ENCODE results near the gene LIPG. TPM values are rescaled to one million over a fixed set of nuclear protein-coding genes. Genes with fewer than 3 reads are reported as not detected.
"Not testable (repeated sequence)": the region's sequence is repeated elsewhere in the genome, so short reads cannot be mapped to it uniquely, and the experiment has no call there.

Gene LIPG
- total RNA-seq, 2 donors from 2014 or later: 2.8 to 30.5 TPM

- Histone ChIP-seq H3K4me3 (no peak overlapping the region), H3K27ac (no peak overlapping the region), H3K36me3 (no peaks in the 10 kb centered on the region), H3K27me3 (replicated peaks; ENCODE audit: insufficient read depth) (no peaks in the 10 kb centered on the region), H3K4me1 (ENCODE audit: control insufficient read depth in 1 of 2, low read depth in 2 of 2) (no peaks in the 10 kb centered on the region), H3K9me3 (no peaks in the 10 kb centered on the region)
- TF ChIP-seq CTCF (IDR thresholded peaks at IDR 0.05): no peak
- DNase-seq (ENCODE audit: low spot score): no peak
- ATAC-seq (ENCODE audit: insufficient number of reproducible peaks, low FRiP score, low read depth): no peak
Observed at GRCh38 chr18:49584394-49584793, 22.5 kb downstream of the LIPG start.

- not testable (repeated sequence) for H3K9me3 ChIP-seq; H3K4me1 ChIP-seq (ENCODE audit: control insufficient read depth in 1 of 2, low read depth in 2 of 2); H3K4me3 ChIP-seq; H3K36me3 ChIP-seq; H3K27ac ChIP-seq; H3K27me3 ChIP-seq (replicated peaks; ENCODE audit: insufficient read depth); DNase-seq (ENCODE audit: low spot score); ATAC-seq (ENCODE audit: insufficient number of reproducible peaks, low FRiP score, low read depth)
Observed at GRCh38 chr18:49584951-49585350, 23.1 kb downstream of the LIPG start.

GRCh38 chr18:49585781-49586663 lies 24.2 kb downstream of the LIPG start:
- H3K4me1 ChIP-seq (ENCODE audit: control insufficient read depth in 1 of 2, low read depth in 2 of 2): no peaks in the 10 kb centered on the region
- no peak for ATAC-seq (ENCODE audit: insufficient number of reproducible peaks, low FRiP score, low read depth)
- H3K4me3 ChIP-seq: no peak overlapping the region
- TF ChIP-seq CTCF (IDR thresholded peaks at IDR 0.05): no peak
- H3K27ac ChIP-seq: no peak overlapping the region
- no peaks in the 10 kb centered on the region for H3K9me3 ChIP-seq
- no peaks in the 10 kb centered on the region for H3K36me3 ChIP-seq
- no peak for DNase-seq (ENCODE audit: low spot score)
- no peaks in the 10 kb centered on the region for H3K27me3 ChIP-seq (replicated peaks; ENCODE audit: insufficient read depth)

GRCh38 chr18:49588171-49588570 lies 26.3 kb downstream of the LIPG start:
- ATAC-seq (ENCODE audit: insufficient number of reproducible peaks, low FRiP score, low read depth): no peak
- no peak overlapping the region for H3K27ac ChIP-seq
- H3K27me3 ChIP-seq (replicated peaks; ENCODE audit: insufficient read depth): no peaks in the 10 kb centered on the region
- no peak for TF ChIP-seq CTCF (IDR thresholded peaks at IDR 0.05)
- no peaks in the 10 kb centered on the region for H3K4me1 ChIP-seq (ENCODE audit: control insufficient read depth in 1 of 2, low read depth in 2 of 2)
- DNase-seq (ENCODE audit: low spot score): no peak
- no peaks in the 10 kb centered on the region for H3K9me3 ChIP-seq
- no peaks in the 10 kb centered on the region for H3K36me3 ChIP-seq
- no peak overlapping the region for H3K4me3 ChIP-seq

- no peak overlapping the region for H3K27ac ChIP-seq
- DNase-seq (ENCODE audit: low spot score) (no peak), ATAC-seq (ENCODE audit: insufficient number of reproducible peaks, low FRiP score, low read depth) (no peak)
- no peak for TF ChIP-seq CTCF (IDR thresholded peaks at IDR 0.05)
- H3K27me3 ChIP-seq (replicated peaks; ENCODE audit: insufficient read depth): no peaks in the 10 kb centered on the region
- no peaks in the 10 kb centered on the region for H3K4me1 ChIP-seq (ENCODE audit: control insufficient read depth in 1 of 2, low read depth in 2 of 2)
- no peak overlapping the region for H3K4me3 ChIP-seq
- H3K9me3 ChIP-seq: no peaks in the 10 kb centered on the region
- H3K36me3 ChIP-seq: no peaks in the 10 kb centered on the region
Observed at GRCh38 chr18:49588971-49589370, 27.1 kb downstream of the LIPG start.

Measured in thoracic aorta (tissue), 2 donors.